Neutrophil (primary cell): ENCODE measurements around the gene NFE2L3.

Experiments
- H3K27ac ChIP-seq: fragments of 200-600 bp; sonication (generic); 2 replicates; pipeline ENCODE4 v1.5.1; 2016; ENCODE audit warnings: mild to moderate bottlenecking, moderate library complexity
- H3K27me3 ChIP-seq: fragments of 200-600 bp; sonication (generic); 2 replicates; pipeline ENCODE4 v1.6.0; 2016; ENCODE audit warnings: mild to moderate bottlenecking
- H3K36me3 ChIP-seq: fragments of 200-600 bp; sonication (generic); 2 replicates; pipeline ENCODE4 v1.5.1; 2017
- H3K4me1 ChIP-seq, 2 experiments: fragments of 200-600 bp in 1 of 2; sonication (generic) in 1 of 2; 1 replicate in 1 of 2; 2 replicates in 1 of 2; pipeline versions ENCODE4 v1.5.1 to v1.6.1; 2013 to 2016; ENCODE audit warnings: low read depth in 1 of 2, low read length in 1 of 2, mild to moderate bottlenecking in 1 of 2, moderate library complexity in 1 of 2; ENCODE audit not compliant: control insufficient read depth in 1 of 2, insufficient read depth in 1 of 2
- H3K4me3 ChIP-seq, 2 experiments: fragments of 200-600 bp in 1 of 2; sonication (generic) in 1 of 2; 1 replicate in 1 of 2; 2 replicates in 1 of 2; pipeline ENCODE4 v1.5.1; 2013 to 2016; ENCODE audit warnings: low read depth in 1 of 2, low read length in 1 of 2, mild to moderate bottlenecking in 1 of 2, moderate library complexity in 1 of 2
- H3K9me3 ChIP-seq: fragments of 200-600 bp; sonication (generic); 2 replicates; pipeline ENCODE4 v1.5.1; 2016
- TF ChIP-seq, protein P1 (sequence below): fragments of 200-600 bp; sonication (generic); IDR thresholded peaks from 2 replicates; pipeline ENCODE4 v1.5.1; 2016; ENCODE audit warnings: antibody characterized with exemption

Gene NFE2L3

GRCh38 chr7:26212921-26213718 lies 61.1 kb downstream of the NFE2L3 start:
- Histone ChIP-seq H3K4me1 (peaks cover 16 to 24% of the 10 kb centered on the region in 2 experiments), H3K27ac (no peak overlapping the region), H3K4me3 (no peak overlapping the region), H3K36me3 (peaks cover 54% of the 10 kb centered on the region), H3K9me3 (no peaks in the 10 kb centered on the region), H3K27me3 (no peaks in the 10 kb centered on the region)
- TF ChIP-seq, protein P1, sequence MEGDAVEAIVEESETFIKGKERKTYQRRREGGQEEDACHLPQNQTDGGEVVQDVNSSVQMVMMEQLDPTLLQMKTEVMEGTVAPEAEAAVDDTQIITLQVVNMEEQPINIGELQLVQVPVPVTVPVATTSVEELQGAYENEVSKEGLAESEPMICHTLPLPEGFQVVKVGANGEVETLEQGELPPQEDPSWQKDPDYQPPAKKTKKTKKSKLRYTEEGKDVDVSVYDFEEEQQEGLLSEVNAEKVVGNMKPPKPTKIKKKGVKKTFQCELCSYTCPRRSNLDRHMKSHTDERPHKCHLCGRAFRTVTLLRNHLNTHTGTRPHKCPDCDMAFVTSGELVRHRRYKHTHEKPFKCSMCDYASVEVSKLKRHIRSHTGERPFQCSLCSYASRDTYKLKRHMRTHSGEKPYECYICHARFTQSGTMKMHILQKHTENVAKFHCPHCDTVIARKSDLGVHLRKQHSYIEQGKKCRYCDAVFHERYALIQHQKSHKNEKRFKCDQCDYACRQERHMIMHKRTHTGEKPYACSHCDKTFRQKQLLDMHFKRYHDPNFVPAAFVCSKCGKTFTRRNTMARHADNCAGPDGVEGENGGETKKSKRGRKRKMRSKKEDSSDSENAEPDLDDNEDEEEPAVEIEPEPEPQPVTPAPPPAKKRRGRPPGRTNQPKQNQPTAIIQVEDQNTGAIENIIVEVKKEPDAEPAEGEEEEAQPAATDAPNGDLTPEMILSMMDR, result no peak

- H3K27ac ChIP-seq, result no peak overlapping the region
- H3K4me3 ChIP-seq, result no peak overlapping the region
- peaks cover 45% of the 10 kb centered on the region for H3K36me3 ChIP-seq
- TF ChIP-seq, protein P1, result no peak
- no peaks in the 10 kb centered on the region for H3K27me3 ChIP-seq
- H3K4me1 ChIP-seq, result peaks cover 16 to 24% of the 10 kb centered on the region in 2 experiments
- no peaks in the 10 kb centered on the region for H3K9me3 ChIP-seq
Measured at GRCh38 chr7:26213807-26214515, 62.0 kb downstream of the NFE2L3 start.

DNA sequence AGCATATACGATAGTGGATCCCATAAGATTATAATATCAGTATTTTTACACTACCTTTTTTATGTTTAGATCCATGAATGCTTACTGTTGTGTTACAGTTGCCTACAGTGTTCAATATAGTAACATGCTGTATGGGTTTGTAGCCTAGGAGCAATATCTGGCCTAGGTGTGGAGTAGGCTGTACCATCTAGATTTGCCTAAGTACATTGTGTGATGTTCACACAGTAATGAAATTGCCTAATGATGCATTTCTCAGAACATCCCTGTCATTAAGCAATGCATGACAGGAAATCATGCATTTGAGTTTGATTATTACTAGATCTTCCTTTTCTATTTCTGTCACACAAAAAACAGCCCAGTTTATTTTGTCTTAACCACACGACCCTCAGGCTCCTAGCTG lies 64.1 kb downstream of the NFE2L3 start:
- H3K27ac ChIP-seq, result no peak overlapping the region
- H3K27me3 ChIP-seq, result no peaks in the 10 kb centered on the region
- H3K4me1 ChIP-seq, result peaks cover 16 to 24% of the 10 kb centered on the region in 2 experiments
- H3K4me3 ChIP-seq, result no peak overlapping the region
- no peaks in the 10 kb centered on the region for H3K9me3 ChIP-seq
- TF ChIP-seq, protein P1, result no peak
- H3K36me3 ChIP-seq, result peaks cover 24% of the 10 kb centered on the region

DNA sequence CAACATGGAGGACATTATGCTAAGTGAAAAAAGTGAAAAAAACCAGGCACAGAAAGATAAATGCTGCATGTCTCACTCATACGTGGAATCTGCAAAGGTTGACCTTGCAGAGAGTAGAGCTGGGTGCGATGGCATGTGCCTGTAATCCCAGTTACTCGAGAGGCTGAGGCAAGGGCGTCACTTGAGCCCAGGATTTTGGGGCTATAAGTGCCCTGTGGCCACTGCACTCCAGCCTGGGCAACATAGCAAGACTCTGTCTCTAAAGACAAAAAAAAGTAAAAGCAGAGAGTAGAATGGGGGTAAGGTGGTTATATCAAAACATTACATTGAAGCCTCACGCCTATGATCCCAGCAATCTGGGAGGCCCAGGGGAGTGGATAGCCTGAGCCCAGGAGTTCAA lies 72.4 kb downstream of the NFE2L3 start:
- H3K4me1 ChIP-seq, result no peaks in the 10 kb centered on the region

GRCh38 chr7:26227987-26228386 lies 76.0 kb downstream of the NFE2L3 start:
- TF ChIP-seq, protein P1, result no peak
- no peak overlapping the region for H3K4me3 ChIP-seq
- H3K36me3 ChIP-seq, result no peaks in the 10 kb centered on the region
- no peak overlapping the region for H3K27ac ChIP-seq
- no peaks in the 10 kb centered on the region for H3K9me3 ChIP-seq
- no peaks in the 10 kb centered on the region for H3K27me3 ChIP-seq
- no peaks in the 10 kb centered on the region for H3K4me1 ChIP-seq

More for the DNA sequence above, 72.4 kb downstream of the NFE2L3 start:
- TF ChIP-seq, protein P1, result no peak
- Histone ChIP-seq H3K27me3 (no peaks in the 10 kb centered on the region), H3K36me3 (no peaks in the 10 kb centered on the region), H3K27ac (no peak overlapping the region), H3K4me3 (no peak overlapping the region), H3K9me3 (no peaks in the 10 kb centered on the region)
